Esophagus muscularis mucosa (tissue), 4 donors: ENCODE data around the gene TENM4. TPM values are rescaled to one million over a fixed set of nuclear protein-coding genes. Genes with fewer than 3 reads are reported as not detected.

Experiments used
- DNase-seq: peaks from one replicate; pipeline ENCODE4 v3.0.0-alpha.2; 2017; ENCODE audit errors: extremely low spot score
- H3K27ac ChIP-seq, 4 donors: fragments of 200-600 bp; sonication (generic); replicated peaks in 1 of 4; 1 replicate in 3 of 4; 2 replicates in 1 of 4; pipeline ENCODE4 v1.5.1; 2016 to 2019; ENCODE audit warnings: mild to moderate bottlenecking in 1 of 4
- H3K27me3 ChIP-seq, 4 donors: fragments of 200-600 bp; sonication (generic); one replicate each; pipeline versions ENCODE4 v1.5.1 to v1.6.0; 2016 to 2019
- H3K36me3 ChIP-seq, 4 donors: fragments of 200-600 bp; sonication (generic); one replicate each; pipeline ENCODE4 v1.5.1; 2016 to 2019
- H3K4me1 ChIP-seq, 4 donors: fragments of 200-600 bp; sonication (generic); one replicate each; pipeline ENCODE4 v1.5.1; 2016 to 2019
- H3K4me3 ChIP-seq, 4 donors: fragments of 200-600 bp; sonication (generic); 1 replicate in 2 of 4; 2 replicates in 2 of 4; pipeline ENCODE4 v1.5.1; 2016 to 2019; ENCODE audit warnings: mild to moderate bottlenecking in 4 of 4, moderate library complexity in 1 of 4
- H3K9me3 ChIP-seq, 4 donors: fragments of 200-600 bp; sonication (generic); 1 replicate in 3 of 4; 2 replicates in 1 of 4; pipeline ENCODE4 v1.5.1; 2016 to 2019
- EP300 ChIP-seq: sonication (generic); formaldehyde crosslinking; IDR thresholded peaks from one replicate; pipeline ENCODE4 v1.6.1; 2017; ENCODE audit warnings: antibody characterized with exemption
- POLR2A ChIP-seq: fragments of 450-650 bp; IDR thresholded peaks from one replicate; pipeline ENCODE4 v1.6.1; 2017; ENCODE audit warnings: antibody characterized with exemption, moderate library complexity, mild to moderate bottlenecking, low read depth
- POLR2AphosphoS5 ChIP-seq, 2 donors: sonication (generic); formaldehyde crosslinking; IDR thresholded peaks; one replicate each; pipeline ENCODE4 v1.6.1; 2017; ENCODE audit warnings: antibody characterized with exemption in 2 of 2
- WGBS: methylation state at CpG from one replicate; pipeline ENCODE4 v1.1.5; 2018; 5-methylcytosine and 5-hydroxymethylcytosine counted together
- intact Hi-C: fragments of 100-400 bp; cut with DNase I; formaldehyde crosslinking; loops from one replicate; pipeline ENCODE4 v1.15.1; 2023
- total RNA-seq, 4 donors: library from RNA; depleted of rRNA; stranded (reverse); fragments of >200 nt; gene quantifications; one replicate each; pipeline versions ENCODE4 v1.1.0 to v1.2.1, GENCODE V29; 2016
- TF ChIP-seq, protein P1 (sequence below), 3 experiments: fragments of 200-600 bp in 2 of 3; fragments of 450-650 bp in 1 of 3; sonication (generic) in 2 of 3; IDR thresholded peaks; one replicate each; pipeline ENCODE4 v1.5.1; 2017 to 2019; ENCODE audit warnings: antibody characterized with exemption in 3 of 3, mild to moderate bottlenecking in 2 of 3, moderate library complexity in 1 of 3

TENM4 gene
- total RNA-seq, 4 donors from 2014 or later = 4.1 to 9.6 (median 8.0) TPM

DNA sequence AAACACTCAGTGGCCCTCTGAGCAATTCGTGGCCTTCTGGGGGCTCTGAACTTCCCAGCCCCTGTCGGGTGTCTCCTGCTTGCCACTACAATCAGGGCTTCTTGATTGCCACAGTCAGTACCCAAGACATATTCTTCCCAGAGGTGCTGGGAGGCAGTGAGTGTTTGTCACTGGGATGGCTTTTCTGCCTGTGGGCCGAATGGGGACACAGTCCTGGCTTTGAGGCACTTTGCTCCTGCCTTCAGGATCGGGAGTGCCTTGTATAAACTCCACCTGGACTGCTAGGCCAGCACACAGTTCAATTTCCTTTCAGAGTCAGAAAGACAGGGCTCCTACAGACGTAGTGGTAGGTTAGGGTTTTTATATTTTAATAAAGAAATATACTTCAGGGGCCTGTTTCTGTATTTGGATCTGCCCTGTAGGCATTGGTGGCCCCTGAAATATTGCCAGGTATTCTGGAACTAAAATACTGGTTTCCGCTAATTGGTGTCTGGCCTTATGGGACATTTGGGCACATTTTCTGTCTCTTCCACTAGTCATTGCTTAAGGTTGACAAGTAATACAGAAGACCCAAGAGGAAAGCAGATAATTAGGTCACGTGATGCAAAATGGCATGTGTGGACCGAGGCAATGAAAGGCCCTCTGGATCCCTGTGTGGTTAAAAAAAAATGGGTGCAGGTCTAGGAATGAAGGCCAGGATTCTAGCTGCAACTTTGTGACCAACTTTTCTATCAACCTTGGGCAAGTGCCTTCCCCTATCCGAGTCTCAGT lies 767.8 kb downstream of the TENM4 start:
- H3K4me1 ChIP-seq = no peaks in the 10 kb centered on the region
- DNase-seq = no peak
- intact Hi-C loops = no loop called here
- peaks cover 0 to 12% (median 0%) of the 10 kb centered on the region in 4 donors for H3K36me3 ChIP-seq
- H3K27me3 ChIP-seq = no peaks in the 10 kb centered on the region
- no peak overlapping the region for H3K27ac ChIP-seq
- H3K9me3 ChIP-seq = no peaks in the 10 kb centered on the region
- no peak overlapping the region for H3K4me3 ChIP-seq
- TF ChIP-seq POLR2AphosphoS5 (IDR thresholded peaks at IDR 0.05) (no peak), POLR2A (no peak), EP300 (no peak)
- TF ChIP-seq, protein P1, sequence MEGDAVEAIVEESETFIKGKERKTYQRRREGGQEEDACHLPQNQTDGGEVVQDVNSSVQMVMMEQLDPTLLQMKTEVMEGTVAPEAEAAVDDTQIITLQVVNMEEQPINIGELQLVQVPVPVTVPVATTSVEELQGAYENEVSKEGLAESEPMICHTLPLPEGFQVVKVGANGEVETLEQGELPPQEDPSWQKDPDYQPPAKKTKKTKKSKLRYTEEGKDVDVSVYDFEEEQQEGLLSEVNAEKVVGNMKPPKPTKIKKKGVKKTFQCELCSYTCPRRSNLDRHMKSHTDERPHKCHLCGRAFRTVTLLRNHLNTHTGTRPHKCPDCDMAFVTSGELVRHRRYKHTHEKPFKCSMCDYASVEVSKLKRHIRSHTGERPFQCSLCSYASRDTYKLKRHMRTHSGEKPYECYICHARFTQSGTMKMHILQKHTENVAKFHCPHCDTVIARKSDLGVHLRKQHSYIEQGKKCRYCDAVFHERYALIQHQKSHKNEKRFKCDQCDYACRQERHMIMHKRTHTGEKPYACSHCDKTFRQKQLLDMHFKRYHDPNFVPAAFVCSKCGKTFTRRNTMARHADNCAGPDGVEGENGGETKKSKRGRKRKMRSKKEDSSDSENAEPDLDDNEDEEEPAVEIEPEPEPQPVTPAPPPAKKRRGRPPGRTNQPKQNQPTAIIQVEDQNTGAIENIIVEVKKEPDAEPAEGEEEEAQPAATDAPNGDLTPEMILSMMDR (IDR thresholded peaks at IDR 0.05) = no peak
- 89% methylated on average over 9 of the region's 9 CpGs for WGBS

DNA sequence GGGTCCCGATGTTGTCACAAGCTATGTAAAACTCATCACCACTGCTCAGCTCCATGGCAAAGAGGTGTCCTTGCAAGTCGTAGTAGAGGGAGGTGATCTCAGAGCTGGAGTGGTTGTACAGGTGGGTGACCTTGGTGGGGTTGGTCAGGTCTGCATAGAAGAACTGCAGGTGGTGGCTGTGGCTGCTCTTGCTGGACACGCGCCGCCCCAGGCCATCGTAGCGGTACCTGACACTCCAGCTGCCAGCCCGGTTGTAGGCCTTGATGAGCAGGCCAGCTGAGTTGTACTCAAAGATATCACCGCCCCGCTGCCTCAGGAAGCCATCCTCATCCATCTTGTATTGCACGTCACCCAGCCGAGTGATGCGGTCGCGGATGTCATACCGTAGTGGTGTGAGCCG lies 771.6 kb downstream of the TENM4 start:
- no peak for DNase-seq
- H3K4me3 ChIP-seq = no peak overlapping the region
- H3K4me1 ChIP-seq = no peaks in the 10 kb centered on the region
- intact Hi-C loops = no loop called here
- over 99% methylated on average over 17 of the region's 17 CpGs for WGBS
- H3K36me3 ChIP-seq = peaks cover 0 to 15% (median 0%) of the 10 kb centered on the region in 4 donors
- no peak overlapping the region for H3K27ac ChIP-seq
- no peak for TF ChIP-seq POLR2A
- no peak for TF ChIP-seq EP300
- TF ChIP-seq, protein P1 (IDR thresholded peaks at IDR 0.05) = no peak
- no peak for TF ChIP-seq POLR2AphosphoS5 (IDR thresholded peaks at IDR 0.05)
- no peaks in the 10 kb centered on the region for H3K27me3 ChIP-seq
- H3K9me3 ChIP-seq = no peaks in the 10 kb centered on the region

DNA sequence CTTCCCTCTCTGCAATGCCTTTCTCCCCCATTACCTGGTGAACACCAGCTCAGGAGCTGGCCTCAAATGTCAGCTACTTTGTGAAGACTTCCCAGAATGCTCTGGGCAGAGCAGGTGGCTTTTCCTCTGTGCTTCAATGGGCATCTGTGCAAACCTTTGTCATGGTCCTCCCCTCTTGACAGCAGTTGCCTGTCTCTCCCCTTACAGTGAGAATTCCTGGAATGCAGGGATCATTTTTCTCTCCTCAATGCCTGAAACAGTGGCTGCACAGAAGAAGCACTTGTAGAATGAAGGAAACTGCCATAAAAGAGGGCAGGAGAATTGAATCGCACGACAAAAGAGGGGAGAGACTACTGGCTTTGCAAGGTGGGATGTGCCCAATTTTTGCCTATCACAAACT lies 773.4 kb downstream of the TENM4 start:
- H3K27me3 ChIP-seq = no peaks in the 10 kb centered on the region
- H3K27ac ChIP-seq = no peak overlapping the region
- intact Hi-C loops = no loop called here
- no peak overlapping the region for H3K4me3 ChIP-seq
- H3K4me1 ChIP-seq = no peaks in the 10 kb centered on the region
- no peak for DNase-seq
- WGBS = 83% methylated on average over 2 of the region's 2 CpGs
- peaks cover 0 to 15% (median 0%) of the 10 kb centered on the region in 4 donors for H3K36me3 ChIP-seq
- TF ChIP-seq, protein P1 (IDR thresholded peaks at IDR 0.05) = no peak
- TF ChIP-seq POLR2A = no peak
- no peak for TF ChIP-seq EP300
- TF ChIP-seq POLR2AphosphoS5 (IDR thresholded peaks at IDR 0.05) = no peak
- no peaks in the 10 kb centered on the region for H3K9me3 ChIP-seq

DNA sequence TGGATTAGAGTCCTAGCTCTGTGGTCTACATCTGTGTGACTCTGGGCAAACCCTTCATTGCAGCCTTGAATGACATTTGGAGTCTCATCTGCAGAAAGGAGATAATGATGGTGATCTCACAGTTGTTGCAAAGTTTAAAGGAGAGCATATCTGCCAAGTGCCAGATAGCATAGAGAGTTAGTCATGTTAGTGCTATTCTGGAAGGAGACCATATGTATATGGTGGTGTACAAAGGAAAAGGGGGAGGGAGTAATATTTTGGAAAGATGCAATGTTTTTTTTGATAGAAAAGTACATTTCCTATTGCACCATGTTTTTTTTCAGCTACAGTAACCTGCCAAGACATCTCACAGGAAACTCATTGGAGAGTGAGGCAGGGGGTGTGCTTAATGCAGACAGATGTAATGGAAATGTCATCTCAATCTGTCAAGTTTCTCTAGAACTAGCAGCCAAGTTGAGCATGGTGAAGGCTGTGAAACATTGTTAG lies 774.1 kb downstream of the TENM4 start:
- Histone ChIP-seq H3K9me3 (no peaks in the 10 kb centered on the region), H3K4me3 (no peak overlapping the region), H3K27ac (no peak overlapping the region), H3K4me1 (no peaks in the 10 kb centered on the region), H3K27me3 (no peaks in the 10 kb centered on the region), H3K36me3 (peaks cover 0 to 11% (median 0%) of the 10 kb centered on the region in 4 donors)
- no peak for DNase-seq
- intact Hi-C loops = no loop called here
- no peak for TF ChIP-seq EP300
- TF ChIP-seq POLR2A = no peak
- no peak for TF ChIP-seq POLR2AphosphoS5 (IDR thresholded peaks at IDR 0.05)
- TF ChIP-seq, protein P1 (IDR thresholded peaks at IDR 0.05) = no peak

DNA sequence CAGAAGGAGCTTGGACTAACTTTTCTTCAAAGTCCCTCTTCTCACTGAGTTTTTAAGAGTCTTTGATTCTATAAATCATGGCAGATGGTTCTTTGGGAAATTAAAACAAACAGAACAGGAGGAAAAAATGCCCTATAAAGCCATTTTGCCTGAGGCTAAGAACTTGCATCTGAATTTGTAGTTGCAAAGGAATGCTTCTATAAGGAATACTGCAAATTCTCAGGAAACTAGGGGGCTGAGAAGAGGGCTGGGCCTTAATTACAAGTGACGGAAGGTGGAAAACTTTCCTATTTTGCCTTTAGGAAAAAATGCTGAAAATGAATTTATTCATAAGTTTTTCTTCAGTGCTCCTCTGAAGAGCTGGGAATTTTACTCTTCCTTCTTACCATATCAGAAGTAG lies 776.2 kb downstream of the TENM4 start:
- Histone ChIP-seq H3K4me3 (no peak overlapping the region), H3K36me3 (peaks cover 0 to 7% (median 3%) of the 10 kb centered on the region in 4 donors), H3K4me1 (no peaks in the 10 kb centered on the region), H3K9me3 (no peaks in the 10 kb centered on the region), H3K27me3 (no peaks in the 10 kb centered on the region), H3K27ac (no peak overlapping the region)
- no peak for DNase-seq
- 96% methylated on average over 1 of the region's 1 CpG for WGBS
- intact Hi-C loops = no loop called here
- TF ChIP-seq EP300 (no peak), POLR2AphosphoS5 (IDR thresholded peaks at IDR 0.05) (no peak)
